Loucy (cell line): Measurements from ENCODE around the gene CAMTA1.

Experiments
- CTCF ChIP-seq: fragments of 200-600 bp; sonication (generic); conservative IDR thresholded peaks from 2 replicates; pipeline ENCODE4 v1.5.1; 2014; ENCODE audit warnings: mild to moderate bottlenecking, antibody characterized with exemption, low read length
- EZH2phosphoT487 ChIP-seq: fragments of 200-600 bp; IDR thresholded peaks from 2 replicates; pipeline ENCODE4 v1.6.1; 2018; ENCODE audit warnings: antibody characterized with exemption, mild to moderate bottlenecking, moderate library complexity, borderline replicate concordance

- no peak for TF ChIP-seq CTCF
- no peak for TF ChIP-seq EZH2phosphoT487
Measured at GRCh38 chr1:7813677-7814373, 1028.6 kb downstream of the CAMTA1 start.
